Jurkat, Clone E6-1 (cell line): Measurements from ENCODE around the gene QSOX1. TPM values are rescaled to one million over a fixed set of nuclear protein-coding genes. Genes with fewer than 3 reads are reported as not detected.
"Not testable (repeated sequence)": the region's sequence is repeated elsewhere in the genome, so short reads cannot be mapped to it uniquely, and the experiment has no call there.

ENCODE experiments used
- DNase-seq: peaks from one replicate; pipeline ENCODE4 v3.0.0-alpha.2; 2011; ENCODE audit warnings: low read depth, low spot score
- H3K4me3 ChIP-seq: 2 replicates; pipeline ENCODE4 v1.5.1; 2011; ENCODE audit warnings: mild to moderate bottlenecking, low read length, control low read depth, moderate library complexity
- polyA plus RNA-seq: library from polyadenylated mRNA; unstranded; fragments of >200 nt; gene quantifications from one replicate; pipeline ENCODE4 v1.2.1, GENCODE V29; 2012; ENCODE audit warnings: missing spikeins; ENCODE audit not compliant: insufficient read length, insufficient read depth

Gene QSOX1
- polyA plus RNA-seq = 34.2 TPM

GRCh38 chr1:180154325-180155181 is at the start of gene QSOX1:
TSS of gene QSOX1 (plus strand) at chr1:180154869. CDS start at chr1:180154908, 39 bp downstream.
- peak; percentile 83 for DNase-seq
- peak within 1 kb of the TSS; percentile 86 for H3K4me3 ChIP-seq

- DNase-seq = no peak
- no peak overlapping the region for H3K4me3 ChIP-seq
Measured at GRCh38 chr1:180112091-180112490, 42.6 kb upstream of the QSOX1 start.

- H3K4me3 ChIP-seq = no peak overlapping the region
- DNase-seq = no peak
Measured at GRCh38 chr1:180112984-180113647, 41.6 kb upstream of the QSOX1 start.

- H3K4me3 ChIP-seq = no peak overlapping the region
- DNase-seq = no peak
Measured at GRCh38 chr1:180114396-180114945, 40.2 kb upstream of the QSOX1 start.

GRCh38 chr1:180116964-180117763 is 37.5 kb upstream of the QSOX1 start:
- no peak for DNase-seq
- H3K4me3 ChIP-seq = no peak overlapping the region

- no peak for DNase-seq
- H3K4me3 ChIP-seq = no peak overlapping the region
Measured at GRCh38 chr1:180117764-180118116, 36.9 kb upstream of the QSOX1 start.

- H3K4me3 ChIP-seq = no peak overlapping the region
- no peak for DNase-seq
Measured at GRCh38 chr1:180119837-180120236, 34.8 kb upstream of the QSOX1 start.

- DNase-seq = no peak
- H3K4me3 ChIP-seq = no peak overlapping the region
Measured at GRCh38 chr1:180123463-180123936, 31.2 kb upstream of the QSOX1 start.

- no peak for DNase-seq
- H3K4me3 ChIP-seq = no peak overlapping the region
Measured at GRCh38 chr1:180130651-180131050, 24.0 kb upstream of the QSOX1 start.

- no peak overlapping the region for H3K4me3 ChIP-seq
- no peak for DNase-seq
Measured at GRCh38 chr1:180131510-180131909, 23.2 kb upstream of the QSOX1 start.

- no peak for DNase-seq
- H3K4me3 ChIP-seq = no peak overlapping the region
Measured at GRCh38 chr1:180133193-180133592, 21.5 kb upstream of the QSOX1 start.

GRCh38 chr1:180133688-180134087 is 21.0 kb upstream of the QSOX1 start:
- not testable (repeated sequence) for H3K4me3 ChIP-seq, DNase-seq

GRCh38 chr1:180135535-180135934 is 19.1 kb upstream of the QSOX1 start:
- DNase-seq = no peak
- H3K4me3 ChIP-seq = no peak overlapping the region

GRCh38 chr1:180136331-180136967 is 18.2 kb upstream of the QSOX1 start:
- no peak overlapping the region for H3K4me3 ChIP-seq
- DNase-seq = no peak

GRCh38 chr1:180136968-180137356 is 17.7 kb upstream of the QSOX1 start:
- H3K4me3 ChIP-seq = no peak overlapping the region
- no peak for DNase-seq

- H3K4me3 ChIP-seq = no peak overlapping the region
- no peak for DNase-seq
Measured at GRCh38 chr1:180137776-180138175, 16.9 kb upstream of the QSOX1 start.

GRCh38 chr1:180141381-180141934 is 13.2 kb upstream of the QSOX1 start:
- H3K4me3 ChIP-seq = no peak overlapping the region
- DNase-seq = no peak

- no peak overlapping the region for H3K4me3 ChIP-seq
- DNase-seq = no peak
Measured at GRCh38 chr1:180143359-180143758, 11.3 kb upstream of the QSOX1 start.
